HG03521 (cell line): ENCODE measurements around the gene POLE2.
A peak's percentile ranks its signal among the peaks of the same experiment; 100 is the strongest.
"Not testable (repeated sequence)": the region's sequence is repeated elsewhere in the genome, so short reads cannot be mapped to it uniquely, and the experiment has no call there.

Experiments used
- ATAC-seq: cut with Tn5 transposase; IDR thresholded peaks from one replicate; pipeline ENCODE4 v1.9.1; 2021; ENCODE audit warnings: mild to moderate bottlenecking, moderate library complexity; ENCODE audit not compliant: unreplicated experiment

The POLE2 gene

GRCh38 chr14:49670475-49670874 is 17.5 kb downstream of the POLE2 start:
- ATAC-seq: no peak

- no peak for ATAC-seq
Measured at GRCh38 chr14:49659526-49660455, 28.2 kb downstream of the POLE2 start.

- ATAC-seq: not testable (repeated sequence)
Measured at GRCh38 chr14:49657500-49657899, 30.5 kb downstream of the POLE2 start.

- no peak for ATAC-seq
Measured at GRCh38 chr14:49654511-49654910, 33.5 kb downstream of the POLE2 start.

GRCh38 chr14:49653508-49653907 is 34.5 kb downstream of the POLE2 start:
- ATAC-seq: no peak

- ATAC-seq: no peak
Measured at GRCh38 chr14:49642163-49642562, 45.9 kb downstream of the POLE2 start.

- ATAC-seq: no peak
Measured at GRCh38 chr14:49641697-49642129, 46.3 kb downstream of the POLE2 start.

- ATAC-seq: no peak
Measured at GRCh38 chr14:49640540-49641417, 47.2 kb downstream of the POLE2 start.

GRCh38 chr14:49637534-49638078 is 50.4 kb downstream of the POLE2 start:
- ATAC-seq: no peak

- no peak for ATAC-seq
Measured at GRCh38 chr14:49636866-49637265, 51.1 kb downstream of the POLE2 start.

- ATAC-seq: peak; percentile 27
Measured at GRCh38 chr14:49634547-49635334, 53.3 kb downstream of the POLE2 start, which contains the start of gene DNAAF2. TSS of gene DNAAF2 (minus strand) at chr14:49635244. CDS start at chr14:49635149, 95 bp downstream.

GRCh38 chr14:49633640-49634546 is 54.1 kb downstream of the POLE2 start:
- peak; percentile 67 for ATAC-seq

GRCh38 chr14:49623941-49624839 is 63.8 kb downstream of the POLE2 start:
- ATAC-seq: no peak

GRCh38 chr14:49623387-49623786 is 64.6 kb downstream of the POLE2 start:
- ATAC-seq: no peak

- no peak for ATAC-seq
Measured at GRCh38 chr14:49622022-49622607, 65.9 kb downstream of the POLE2 start.

- peak; percentile 19 for ATAC-seq
Measured at GRCh38 chr14:49621114-49621881, 66.7 kb downstream of the POLE2 start.
